T follicular helper cell (primary cell): ENCODE results near the gene MX2.

Experiments used
- DNase-seq: peaks from one replicate; pipeline ENCODE4 v3.0.0-alpha.2; 2020; ENCODE audit warnings: low read depth

Gene MX2

GRCh38 chr21:41438425-41439113 lies 76.7 kb downstream of the MX2 start:
- no peak for DNase-seq

GRCh38 chr21:41439248-41439647 lies 77.4 kb downstream of the MX2 start:
- DNase-seq: no peak

- no peak for DNase-seq
Observed at GRCh38 chr21:41441546-41441945, 79.7 kb downstream of the MX2 start.

GRCh38 chr21:41442481-41443186 lies 80.8 kb downstream of the MX2 start:
- DNase-seq: no peak

GRCh38 chr21:41443562-41443961 lies 81.7 kb downstream of the MX2 start:
- no peak for DNase-seq

GRCh38 chr21:41444703-41445464 lies 83.1 kb downstream of the MX2 start:
- DNase-seq: no peak

- no peak for DNase-seq
Observed at GRCh38 chr21:41445465-41445862, 83.6 kb downstream of the MX2 start.

GRCh38 chr21:41446586-41446985 lies 84.8 kb downstream of the MX2 start:
- no peak for DNase-seq

GRCh38 chr21:41447356-41447755 lies 85.5 kb downstream of the MX2 start:
- DNase-seq: no peak

GRCh38 chr21:41449613-41450012 lies 87.8 kb downstream of the MX2 start:
- DNase-seq: no peak

- no peak for DNase-seq
Observed at GRCh38 chr21:41451753-41452676, 90.2 kb downstream of the MX2 start.

- no peak for DNase-seq
Observed at GRCh38 chr21:41453198-41453597, 91.4 kb downstream of the MX2 start.

- no peak for DNase-seq
Observed at GRCh38 chr21:41453761-41454160, 91.9 kb downstream of the MX2 start.

- no peak for DNase-seq
Observed at GRCh38 chr21:41458121-41458520, 96.3 kb downstream of the MX2 start.

- no peak for DNase-seq
Observed at GRCh38 chr21:41458559-41458958, 96.7 kb downstream of the MX2 start.
